Fibroblast of skin of scalp (primary cell): ENCODE measurements around the gene OR2T1.
"Not testable (repeated sequence)": the region's sequence is repeated elsewhere in the genome, so short reads cannot be mapped to it uniquely, and the experiment has no call there.

ENCODE experiments used
- DNase-seq: peaks from one replicate; pipeline ENCODE4 v3.0.0-alpha.2; 2013

The OR2T1 gene

GRCh38 chr1:248436303-248436702, 33.5 kb downstream of the OR2T1 start:
- DNase-seq: not testable (repeated sequence)

GRCh38 chr1:248438668-248439067, 35.8 kb downstream of the OR2T1 start:
- DNase-seq: not testable (repeated sequence)

GRCh38 chr1:248439283-248439682, 36.4 kb downstream of the OR2T1 start:
- not testable (repeated sequence) for DNase-seq

- DNase-seq: not testable (repeated sequence)
Measured at GRCh38 chr1:248442500-248443277, 39.8 kb downstream of the OR2T1 start.

- not testable (repeated sequence) for DNase-seq
Measured at GRCh38 chr1:248444603-248445002, 41.8 kb downstream of the OR2T1 start.

- not testable (repeated sequence) for DNase-seq
Measured at GRCh38 chr1:248445399-248445798, 42.6 kb downstream of the OR2T1 start, which contains the start of gene OR2T2. OR2T2 (plus strand) TSS chr1:248445637; CDS start chr1:248452798, 7,161 bp downstream.

GRCh38 chr1:248448409-248449074, 45.7 kb downstream of the OR2T1 start:
- DNase-seq: not testable (repeated sequence)

- not testable (repeated sequence) for DNase-seq
Measured at GRCh38 chr1:248449821-248450465, 47.1 kb downstream of the OR2T1 start.

- not testable (repeated sequence) for DNase-seq
Measured at GRCh38 chr1:248450466-248451145, 47.8 kb downstream of the OR2T1 start.

GRCh38 chr1:248453619-248454018, 50.8 kb downstream of the OR2T1 start:
- not testable (repeated sequence) for DNase-seq

- not testable (repeated sequence) for DNase-seq
Measured at GRCh38 chr1:248455045-248455444, 52.2 kb downstream of the OR2T1 start.

- DNase-seq: not testable (repeated sequence)
Measured at GRCh38 chr1:248456635-248457034, 53.8 kb downstream of the OR2T1 start.
